ENCODE results near the gene WDR7. TPM values are rescaled to one million over a fixed set of nuclear protein-coding genes. Genes with fewer than 3 reads are reported as not detected.

WDR7 gene
- total RNA-seq (2013; cell fraction: nucleolus; rRNA removed) = 76.9 and 83.4 TPM in 2 replicates
- total RNA-seq (2014; rRNA removed) (16.5 and 18.7 TPM in 2 replicates), total RNA-seq (2014; rRNA removed; fragmentation: Illumina TruSeq; extraction: Trizol) (14.1 and 15.3 TPM in 2 replicates), total RNA-seq (2021) (14.1 and 15.2 TPM in 2 replicates), polyA plus RNA-seq (2011; rRNA removed) (8.7 and 9.0 TPM in 2 replicates), polyA plus RNA-seq (2014; fragmentation: Illumina TruSeq; extraction: Trizol) (10.4 and 11.5 TPM in 2 replicates), polyA plus RNA-seq (2014; fragmentation: Nextera tagmentation; extraction: Ambion mirVana) (1 to 10 TPM; 2.8 to 3.1 TPM), polyA plus RNA-seq (2014; rRNA removed) (5.8 and 8.0 TPM in 2 replicates), polyA plus RNA-seq (2016; fragmentation: Nextera tagmentation; extraction: Ambion mirVana) (10 to 100 TPM; 13.0 to 13.6 TPM), polyA minus RNA-seq (2011; rRNA and poly(A)+ RNA removed) (62.1 and 141 TPM in 2 replicates), Bru-seq, nascent RNA (percentile 60 among the genes with signal in this experiment), BruChase-seq, experiment 1, labeled RNA remaining after a 6-hour chase (percentile 54 among the genes with signal in this experiment), BruChase-seq, experiment 2, labeled RNA remaining after a 2-hour chase (percentile 57 among the genes with signal in this experiment)
- 2.9 TPM for polyA plus RNA-seq (2011; ENCODE audit: low read depth)
- 5.7 and 9.1 TPM in 2 replicates for polyA plus RNA-seq (2011; cell fraction: cytosol; rRNA removed)
- polyA plus RNA-seq (2011; cell fraction: nucleus; rRNA removed) = 15.1 and 17.0 TPM in 2 replicates
- polyA plus RNA-seq (2012) = 4.6 and 5.5 TPM in 2 replicates
- polyA minus RNA-seq (2011; cell fraction: cytosol; rRNA and poly(A)+ RNA removed) = 13.2 and 14.0 TPM in 2 replicates
- 59.0 and 95.4 TPM in 2 replicates for polyA minus RNA-seq (2011; cell fraction: nucleus; rRNA and poly(A)+ RNA removed)
- long read RNA-seq, experiment 1, partial matches to known transcripts = 1 of 1 reads
- long read RNA-seq, experiment 1, other reads (novel, unspliced or antisense) = 0 of 1 reads
- long read RNA-seq, experiment 2, partial matches to known transcripts = 12 of 26 reads
- long read RNA-seq, experiment 2, other reads (novel, unspliced or antisense) = 14 of 26 reads

DNA sequence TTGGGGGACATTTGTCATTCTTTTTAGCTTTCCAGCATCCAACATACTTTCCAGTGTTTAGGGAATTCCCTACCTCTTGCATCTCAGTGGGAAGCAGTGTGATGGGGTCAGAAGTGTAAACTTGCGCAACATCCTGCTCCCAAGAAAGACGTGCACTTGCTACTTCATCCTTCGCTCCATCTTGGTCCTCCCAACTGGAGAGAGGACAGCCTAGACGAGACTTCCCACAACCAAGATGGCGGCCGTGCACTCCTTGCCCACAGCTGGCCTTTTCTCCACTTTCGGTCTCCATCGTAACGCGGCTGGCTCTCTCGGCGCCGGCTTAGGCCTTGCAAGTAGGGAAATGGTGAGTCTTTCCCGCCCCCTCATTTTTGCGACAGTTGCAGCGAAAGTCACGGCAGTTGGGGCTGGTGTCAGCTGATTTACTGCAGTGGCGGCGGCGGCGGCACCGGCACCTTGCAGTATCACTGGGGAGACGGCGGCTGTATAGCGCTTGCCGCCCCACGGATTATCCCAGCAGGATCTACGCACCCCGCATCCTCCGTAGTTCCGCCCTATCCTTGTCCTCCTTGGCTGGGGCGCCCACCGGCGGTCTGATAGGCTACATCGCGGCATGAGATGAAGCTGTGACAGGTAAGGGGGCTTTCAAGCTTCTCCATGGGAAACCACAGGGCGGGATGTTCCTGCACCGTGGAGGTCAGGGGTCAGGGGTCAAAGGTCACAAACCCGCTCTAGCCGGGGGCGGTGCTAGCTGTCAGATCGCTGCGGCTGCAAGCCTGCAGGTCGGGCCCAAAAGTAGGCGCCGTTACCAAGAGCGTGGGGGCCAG, at the start of gene WDR7:
TSS of gene WDR7 (plus strand) at position 416 of the 827 bp plus-strand sequence. CDS start 21,157 bp downstream, outside the sequence.
- SMC1A ChIA-PET (ENCODE audit: uncharacterized antibody, unreplicated experiment) = interaction anchor here (0.6 to 4.0 kb wide), 10 partner anchors 9 to 117 kb away, joined by 3 to 24 read pairs (median 5); partner anchors contain the start of gene TXNL1
- peak within 1 kb of the TSS; percentile 76 for H3K9ac ChIP-seq (ENCODE audit: control insufficient read depth, insufficient read depth, low read length)
- H3K4me3 ChIP-seq = peak within 1 kb of the TSS; percentile 67
- 3% methylated on average over 47 of the region's 47 CpGs for WGBS (ENCODE audit: insufficient coverage, insufficient replicate concordance, low lambda C conversion rate, missing lambda C conversion rate)
- H3K4me2 ChIP-seq (ENCODE audit: control insufficient read depth, insufficient read depth) = peak within 1 kb of the TSS; percentile 83
- H3K27me3 ChIP-seq (replicated peaks in 1 of 2; ENCODE audit: control insufficient read depth in 2 of 2, insufficient read depth in 2 of 2, low read length in 1 of 2) = no peaks in the 10 kb centered on the region
- peak; percentile 81 for FAIRE-seq
- peak; percentile 91 for DNase-seq (ENCODE audit: low read depth, low spot score)
- H3K27ac ChIP-seq (ENCODE audit: control insufficient read depth, insufficient read depth) = peak within 1 kb of the TSS; percentile 77
- no TSS peak for BruUV-seq (replicated peaks)
- in situ Hi-C loops (cut with MboI) = no loop called here
- intact Hi-C loops (cut with micrococcal nuclease; ENCODE audit: unreplicated experiment) = loop anchor here (1.0 kb wide), 1 partner anchor 13 kb away; the partner anchor contains the start of gene TXNL1
- no peaks in the 10 kb centered on the region for H4K20me1 ChIP-seq (ENCODE audit: control insufficient read depth, insufficient read depth)
- peaks cover 22% of the 10 kb centered on the region for H3K79me2 ChIP-seq (ENCODE audit: control insufficient read depth, insufficient read depth, low read length)
- no peaks in the 10 kb centered on the region; the same call in 1 of the 3 replicates for H3K9me3 ChIP-seq (replicated peaks; ENCODE audit: control insufficient read depth, insufficient read depth, low read length)
- no peaks in the 10 kb centered on the region for H3K36me3 ChIP-seq (ENCODE audit: control insufficient read depth in 2 of 2, insufficient read depth in 2 of 2, low read length in 1 of 2)
- RAD21 ChIA-PET (ENCODE audit: unreplicated experiment) = interaction anchor here (0.6 to 3.1 kb wide), 4 partner anchors 12 to 65 kb away, joined by 3 to 12 read pairs (median 4); partner anchors contain the start of gene TXNL1
- ATAC-seq = peak; percentile 96
- no peaks in the 10 kb centered on the region; the same call in none of the 2 replicates for H3K4me1 ChIP-seq (ENCODE audit: control insufficient read depth, insufficient read depth, low read length)
- H2AFZ ChIP-seq (ENCODE audit: control insufficient read depth, low read depth, low read length) = peak within 1 kb of the TSS; percentile 99
- CTCF ChIA-PET = interaction anchor here (0.8 to 10.0 kb wide), 8 partner anchors 9 to 911 kb away, joined by 3 to 69 read pairs (median 4); no protein-coding TSS in a partner anchor
- POLR2A ChIA-PET = interaction anchor here (0.6 to 3.6 kb wide), 4 partner anchors 9 to 50 kb away, joined by 3 to 39 read pairs (median 4); partner anchors contain the start of gene TXNL1
- TF ChIP-seq TARDBP (IDR thresholded peaks at IDR 0.05; ENCODE audit: borderline replicate concordance) (no peak), POLR2AphosphoS5 (IDR thresholded peaks at IDR 0.05; ENCODE audit: low read length) (peak; percentile 68), IKZF2 (IDR thresholded peaks at IDR 0.05) (peak; percentile 30 to 66; a peak in 3 of 4 replicates), RUNX3 (IDR thresholded peaks at IDR 0.05; ENCODE audit: low read length) (peak; percentile 51), RB1 (IDR thresholded peaks at IDR 0.05; ENCODE audit: borderline replicate concordance) (0 out of 2 replicates have a peak, but pooled peaks have one; percentile 27)
- TF ChIP-seq, protein P1, sequence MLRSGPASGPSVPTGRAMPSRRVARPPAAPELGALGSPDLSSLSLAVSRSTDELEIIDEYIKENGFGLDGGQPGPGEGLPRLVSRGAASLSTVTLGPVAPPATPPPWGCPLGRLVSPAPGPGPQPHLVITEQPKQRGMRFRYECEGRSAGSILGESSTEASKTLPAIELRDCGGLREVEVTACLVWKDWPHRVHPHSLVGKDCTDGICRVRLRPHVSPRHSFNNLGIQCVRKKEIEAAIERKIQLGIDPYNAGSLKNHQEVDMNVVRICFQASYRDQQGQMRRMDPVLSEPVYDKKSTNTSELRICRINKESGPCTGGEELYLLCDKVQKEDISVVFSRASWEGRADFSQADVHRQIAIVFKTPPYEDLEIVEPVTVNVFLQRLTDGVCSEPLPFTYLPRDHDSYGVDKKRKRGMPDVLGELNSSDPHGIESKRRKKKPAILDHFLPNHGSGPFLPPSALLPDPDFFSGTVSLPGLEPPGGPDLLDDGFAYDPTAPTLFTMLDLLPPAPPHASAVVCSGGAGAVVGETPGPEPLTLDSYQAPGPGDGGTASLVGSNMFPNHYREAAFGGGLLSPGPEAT (IDR thresholded peaks at IDR 0.05; ENCODE audit: low read depth) = peak; percentile 62
- TF ChIP-seq, protein P2, sequence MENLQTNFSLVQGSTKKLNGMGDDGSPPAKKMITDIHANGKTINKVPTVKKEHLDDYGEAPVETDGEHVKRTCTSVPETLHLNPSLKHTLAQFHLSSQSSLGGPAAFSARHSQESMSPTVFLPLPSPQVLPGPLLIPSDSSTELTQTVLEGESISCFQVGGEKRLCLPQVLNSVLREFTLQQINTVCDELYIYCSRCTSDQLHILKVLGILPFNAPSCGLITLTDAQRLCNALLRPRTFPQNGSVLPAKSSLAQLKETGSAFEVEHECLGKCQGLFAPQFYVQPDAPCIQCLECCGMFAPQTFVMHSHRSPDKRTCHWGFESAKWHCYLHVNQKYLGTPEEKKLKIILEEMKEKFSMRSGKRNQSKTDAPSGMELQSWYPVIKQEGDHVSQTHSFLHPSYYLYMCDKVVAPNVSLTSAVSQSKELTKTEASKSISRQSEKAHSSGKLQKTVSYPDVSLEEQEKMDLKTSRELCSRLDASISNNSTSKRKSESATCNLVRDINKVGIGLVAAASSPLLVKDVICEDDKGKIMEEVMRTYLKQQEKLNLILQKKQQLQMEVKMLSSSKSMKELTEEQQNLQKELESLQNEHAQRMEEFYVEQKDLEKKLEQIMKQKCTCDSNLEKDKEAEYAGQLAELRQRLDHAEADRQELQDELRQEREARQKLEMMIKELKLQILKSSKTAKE (IDR thresholded peaks at IDR 0.05; ENCODE audit: low read depth, poor library complexity, severe bottlenecking) = peak; percentile 12
- TF ChIP-seq, protein P3, sequence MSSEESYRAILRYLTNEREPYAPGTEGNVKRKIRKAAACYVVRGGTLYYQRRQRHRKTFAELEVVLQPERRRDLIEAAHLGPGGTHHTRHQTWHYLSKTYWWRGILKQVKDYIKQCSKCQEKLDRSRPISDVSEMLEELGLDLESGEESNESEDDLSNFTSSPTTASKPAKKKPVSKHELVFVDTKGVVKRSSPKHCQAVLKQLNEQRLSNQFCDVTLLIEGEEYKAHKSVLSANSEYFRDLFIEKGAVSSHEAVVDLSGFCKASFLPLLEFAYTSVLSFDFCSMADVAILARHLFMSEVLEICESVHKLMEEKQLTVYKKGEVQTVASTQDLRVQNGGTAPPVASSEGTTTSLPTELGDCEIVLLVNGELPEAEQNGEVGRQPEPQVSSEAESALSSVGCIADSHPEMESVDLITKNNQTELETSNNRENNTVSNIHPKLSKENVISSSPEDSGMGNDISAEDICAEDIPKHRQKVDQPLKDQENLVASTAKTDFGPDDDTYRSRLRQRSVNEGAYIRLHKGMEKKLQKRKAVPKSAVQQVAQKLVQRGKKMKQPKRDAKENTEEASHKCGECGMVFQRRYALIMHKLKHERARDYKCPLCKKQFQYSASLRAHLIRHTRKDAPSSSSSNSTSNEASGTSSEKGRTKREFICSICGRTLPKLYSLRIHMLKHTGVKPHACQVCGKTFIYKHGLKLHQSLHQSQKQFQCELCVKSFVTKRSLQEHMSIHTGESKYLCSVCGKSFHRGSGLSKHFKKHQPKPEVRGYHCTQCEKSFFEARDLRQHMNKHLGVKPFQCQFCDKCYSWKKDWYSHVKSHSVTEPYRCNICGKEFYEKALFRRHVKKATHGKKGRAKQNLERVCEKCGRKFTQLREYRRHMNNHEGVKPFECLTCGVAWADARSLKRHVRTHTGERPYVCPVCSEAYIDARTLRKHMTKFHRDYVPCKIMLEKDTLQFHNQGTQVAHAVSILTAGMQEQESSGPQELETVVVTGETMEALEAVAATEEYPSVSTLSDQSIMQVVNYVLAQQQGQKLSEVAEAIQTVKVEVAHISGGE (CRISPR knock-in tag; IDR thresholded peaks at IDR 0.05) = no peak
